ENCODE results near the gene VSIG8.

DNA sequence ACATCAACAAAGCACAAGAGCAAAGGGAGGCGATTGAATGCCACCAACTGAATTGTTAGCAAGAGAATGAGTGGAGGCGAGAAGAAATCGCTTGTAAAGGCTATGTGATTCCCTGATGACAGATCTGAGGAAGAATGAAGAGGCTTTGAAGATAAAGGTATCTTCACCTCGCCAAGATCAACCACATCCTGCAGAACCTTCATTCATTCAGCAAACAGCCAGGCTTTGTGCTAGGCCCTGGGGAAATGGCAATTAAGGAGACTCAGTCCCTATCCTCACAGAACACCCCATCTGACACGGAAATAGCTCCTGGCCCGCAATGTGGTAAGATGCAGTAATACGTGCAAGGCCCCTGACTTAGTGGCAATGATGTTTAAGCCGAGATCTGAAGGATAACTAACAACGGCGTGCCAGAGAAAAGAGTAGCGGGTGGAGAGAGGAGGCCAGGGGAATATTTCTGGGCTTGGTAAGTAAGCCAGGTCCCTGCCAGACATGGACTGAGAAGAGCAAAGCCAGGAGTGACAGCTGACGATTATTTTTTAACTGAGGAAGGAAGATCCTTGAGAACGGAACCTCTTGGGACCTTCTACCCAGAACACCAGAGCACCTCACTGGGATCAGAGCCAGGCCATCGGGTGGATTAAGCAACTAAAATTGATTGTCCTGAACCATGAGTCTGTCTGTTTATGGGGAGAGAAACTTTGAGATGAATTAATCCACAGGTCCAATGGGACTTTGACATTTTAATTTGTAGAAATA, 4.6 kb upstream of the VSIG8 start:
- TF ChIP-seq SUZ12 (IDR thresholded peaks at IDR 0.05; ENCODE audit: extremely low read depth, insufficient read depth, insufficient read length) = no peak
- TF ChIP-seq ZNF274 (IDR thresholded peaks at IDR 0.05; ENCODE audit: low read depth, low read length) = no peak
- TF ChIP-seq YY1 (IDR thresholded peaks at IDR 0.05; ENCODE audit: insufficient read depth, insufficient read length) = no peak
